ENCODE results near the gene RIMKLA. TPM values are rescaled to one million over a fixed set of nuclear protein-coding genes. Genes with fewer than 3 reads are reported as not detected.

Gene RIMKLA
- total RNA-seq, 4 donors from 2014 or later: 0.67 to 2.6 (median 2.2) TPM

Other genes starting within 250 kb of the RIMKLA start
- gene GUCA2B, start 227.4 kb upstream of the RIMKLA start, total RNA-seq: not detected
- gene GUCA2A, start 216.0 kb upstream of the RIMKLA start, total RNA-seq: not detected
- gene FOXJ3, start 45.6 kb upstream of the RIMKLA start, total RNA-seq: 10 to 100 TPM; 55.4 to 87.5 (median 81.0) TPM
- gene ZMYND12, start 75.2 kb downstream of the RIMKLA start, total RNA-seq: 1 to 10 TPM; 3.5 to 6.5 (median 5.6) TPM
- gene PPCS, start 75.8 kb downstream of the RIMKLA start, total RNA-seq: 100 to 1,000 TPM in 2 of 4 donors, 10 to 100 TPM in 2; 51.9 to 135 (median 89.8) TPM
- 10 to 100 TPM; 20.1 to 56.7 (median 22.7) TPM for gene CCDC30, start 82.5 kb downstream of the RIMKLA start, total RNA-seq